Measurements from ENCODE around the gene SOX18. TPM values are rescaled to one million over a fixed set of nuclear protein-coding genes. Genes with fewer than 3 reads are reported as not detected.

SOX18 gene
- total and polyA plus RNA-seq, 2 of the 13 experiments (the other 11 are each of a cell fraction or from before 2014, with no cell fraction given) = 1.6 to 1.9 TPM

- TF ChIP-seq HOMEZ (CRISPR knock-in tag; IDR thresholded peaks at IDR 0.05; ENCODE audit: low read depth) (no peak), ATF7 (IDR thresholded peaks at IDR 0.05) (no peak), ATF7 (CRISPR knock-in tag; IDR thresholded peaks at IDR 0.05) (0 out of 2 replicates have a peak, but pooled peaks have one; percentile 63), HINFP (CRISPR knock-in tag; IDR thresholded peaks at IDR 0.05; ENCODE audit: low read depth) (peak; percentile 56; the same call in 1 of the 2 replicates), ONECUT2 (CRISPR knock-in tag; IDR thresholded peaks at IDR 0.05) (no peak), KLF6 (CRISPR knock-in tag; IDR thresholded peaks at IDR 0.05) (no peak), ZZZ3 (CRISPR knock-in tag; IDR thresholded peaks at IDR 0.05; ENCODE audit: borderline replicate concordance) (no peak), BATF2 (CRISPR knock-in tag; IDR thresholded peaks at IDR 0.05) (no peak), CENPBD1 (CRISPR knock-in tag; IDR thresholded peaks at IDR 0.05; ENCODE audit: borderline replicate concordance, low read depth) (no peak), PBX2 (CRISPR knock-in tag; IDR thresholded peaks at IDR 0.05) (no peak), ZNF142 (CRISPR knock-in tag; IDR thresholded peaks at IDR 0.05) (no peak; the same call in 1 of the 2 replicates), DRAP1 (CRISPR knock-in tag; IDR thresholded peaks at IDR 0.05) (no peak), THRA (CRISPR knock-in tag; IDR thresholded peaks at IDR 0.05; ENCODE audit: borderline replicate concordance) (no peak), ZNF782 (CRISPR knock-in tag; IDR thresholded peaks at IDR 0.05; ENCODE audit: borderline replicate concordance) (no peak)
Observed at GRCh38 chr20:64040231-64041039, 9.0 kb downstream of the SOX18 start (continued).

All from HepG2 (cell line).